VCaP (cell line): ENCODE data around the gene VTI1A.

ENCODE experiments used
- H3K27ac ChIP-seq: fragments of 450-650 bp; 2 replicates; pipeline ENCODE4 v1.5.1; 2017
- CTCF ChIP-seq: fragments of 450-650 bp; conservative IDR thresholded peaks from 2 replicates; pipeline ENCODE4 v1.5.1; 2017; ENCODE audit warnings: mild to moderate bottlenecking, moderate library complexity

The VTI1A gene

GRCh38 chr10:112801748-112802147 lies 354.7 kb downstream of the VTI1A start:
- no peak overlapping the region for H3K27ac ChIP-seq
- TF ChIP-seq CTCF: no peak

DNA sequence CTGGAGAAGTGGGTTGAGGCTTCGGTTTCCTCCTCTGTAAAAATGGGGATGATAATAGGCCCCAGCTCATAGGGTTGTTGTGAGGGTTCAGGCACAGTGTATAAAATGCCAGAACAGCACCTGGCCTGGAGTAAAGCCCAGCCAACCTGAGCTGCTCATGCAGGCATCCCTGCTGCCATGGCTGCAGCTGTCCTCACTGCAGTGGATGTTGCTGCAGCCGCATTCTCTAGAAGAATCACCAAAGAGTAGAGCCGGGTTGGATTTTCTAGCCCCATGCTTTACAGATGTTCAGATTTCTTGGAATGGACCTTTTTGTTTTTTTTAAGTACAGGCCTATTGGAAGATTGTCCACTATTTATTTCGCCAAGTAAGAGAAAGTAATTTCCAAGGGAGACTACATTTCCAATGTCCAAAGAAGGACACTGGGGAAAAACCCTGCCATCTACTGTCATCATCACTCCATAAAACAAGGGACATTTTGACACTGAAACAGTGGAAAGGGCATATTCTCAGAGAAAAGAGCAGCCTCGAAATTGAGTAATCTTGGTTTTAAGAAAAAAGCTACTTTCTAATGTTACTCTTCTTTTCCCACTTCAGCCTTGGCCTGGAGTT lies 355.5 kb downstream of the VTI1A start:
- no peak for TF ChIP-seq CTCF
- H3K27ac ChIP-seq: no peak overlapping the region

DNA sequence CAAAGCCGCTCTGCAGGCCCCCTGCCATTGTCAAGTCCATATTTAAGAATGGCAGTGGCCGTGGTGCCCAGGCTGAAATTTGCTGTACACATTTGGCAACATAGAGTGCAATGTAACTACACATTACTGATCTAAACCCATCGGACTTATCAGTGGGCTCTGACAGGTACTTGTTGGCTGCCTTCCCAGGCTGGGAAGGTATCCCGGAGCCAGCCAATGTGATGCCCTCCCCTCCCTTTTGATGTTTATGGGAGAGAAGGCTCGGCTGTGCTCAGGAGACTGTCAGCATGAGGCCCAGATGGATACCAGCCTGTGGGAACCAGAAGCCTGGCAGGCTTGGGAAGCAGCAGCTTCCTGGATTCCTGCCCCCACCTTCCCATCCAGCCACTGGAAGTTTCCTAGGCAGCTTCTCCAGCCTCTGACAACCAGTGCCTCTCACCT lies 357.0 kb downstream of the VTI1A start:
- no peak for TF ChIP-seq CTCF
- peak overlapping the region; percentile 73 for H3K27ac ChIP-seq

DNA sequence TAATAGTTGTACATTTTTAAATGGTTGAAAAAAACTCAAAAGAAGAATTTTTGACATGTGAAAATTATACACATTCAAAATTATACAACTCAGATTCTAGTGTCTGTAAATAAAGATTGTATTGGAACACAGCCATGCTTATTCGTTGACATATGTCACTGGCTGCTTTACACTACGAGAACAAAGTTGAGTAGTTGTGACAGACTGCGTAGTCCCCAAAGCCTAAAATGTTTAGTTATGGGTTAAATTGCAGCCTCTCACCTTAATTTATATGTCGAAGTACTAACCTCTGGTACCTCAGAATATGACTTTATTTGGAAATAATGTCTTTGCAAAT lies 358.2 kb downstream of the VTI1A start:
- H3K27ac ChIP-seq: peak overlapping the region; percentile 73
- TF ChIP-seq CTCF: no peak

DNA sequence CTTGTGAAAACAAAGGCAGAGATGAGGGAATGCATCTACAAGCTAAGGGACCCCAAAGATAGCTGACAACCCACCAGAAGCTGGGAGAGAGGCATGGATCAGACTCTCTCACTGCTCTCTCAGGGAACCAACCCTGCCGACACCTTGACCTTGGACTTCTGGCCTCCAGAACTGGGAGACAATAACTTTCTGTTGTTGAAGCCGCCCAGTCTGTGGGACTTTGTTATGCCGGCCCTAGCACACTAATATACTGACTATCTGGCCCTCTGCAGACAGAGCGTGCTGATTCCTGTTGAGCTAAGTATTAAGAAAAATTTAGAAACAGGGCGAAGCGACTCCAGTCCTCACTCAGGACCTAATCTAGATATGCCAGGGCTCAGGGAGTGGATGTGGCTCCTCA lies 358.7 kb downstream of the VTI1A start:
- H3K27ac ChIP-seq: peak overlapping the region; percentile 73
- no peak for TF ChIP-seq CTCF

- TF ChIP-seq CTCF: no peak
- H3K27ac ChIP-seq: no peak overlapping the region
Observed at GRCh38 chr10:112807013-112807412, 360.0 kb downstream of the VTI1A start.

GRCh38 chr10:112809736-112810135 lies 362.7 kb downstream of the VTI1A start:
- no peak for TF ChIP-seq CTCF
- H3K27ac ChIP-seq: no peak overlapping the region; the same call in 1 of the 2 replicates
